Heart left ventricle (tissue), 13 donors: ENCODE results near the gene SATB2.

ENCODE experiments used
- POLR2A ChIP-seq, 2 donors: fragments of 450-650 bp; IDR thresholded peaks; one replicate each; pipeline ENCODE4 v1.6.1; 2017; ENCODE audit warnings: antibody characterized with exemption in 2 of 2, mild to moderate bottlenecking in 2 of 2, moderate library complexity in 2 of 2
- TF ChIP-seq, protein P1 (sequence below), 12 donors: fragments of 200-600 bp; sonication (generic) in 4 of 12; IDR thresholded peaks; one replicate each; pipeline versions ENCODE4 v1.5.0 to v1.8.0; 2018 to 2022; ENCODE audit warnings: antibody characterized with exemption in 12 of 12, mild to moderate bottlenecking in 5 of 12
- donor health status: ischemic (EF 13 %, LVEDD 7.1; RV severe dilation, severe dysfunction).
- donor health status: DM: no; HTN: yes; CAD: no.
- donor health status: DM: no; HTN: no; CAD: no.
- donor health status: ischemic (EF 25% LVEDD 6.9; RV normal size, moderate dysfunction).
- donor health status: ischemic (EF 25% LVEDD 5.7; RV mildly dilated, moderate dysfunction).
- donor health status: ischemic (EF 35%, LVEDD 5.7; RV mildly dilated, moderate dysfunction).
- donor health status: nonischemic (EF 11% LVEDD 7.7; RV severe dilation, severe dysfunction).
- donor health status: DM: yes; HTN: yes; CAD: no.
- donor health status: PGD.
- donor health status: ischemic (EF 29% LVEDD 5.4; RV normal size, mild dysfunction).
- donor health status: nonischemic (EF 23%, LVEDD 6.1; RV moderate dilation, normal function).

- TF ChIP-seq, protein P1, sequence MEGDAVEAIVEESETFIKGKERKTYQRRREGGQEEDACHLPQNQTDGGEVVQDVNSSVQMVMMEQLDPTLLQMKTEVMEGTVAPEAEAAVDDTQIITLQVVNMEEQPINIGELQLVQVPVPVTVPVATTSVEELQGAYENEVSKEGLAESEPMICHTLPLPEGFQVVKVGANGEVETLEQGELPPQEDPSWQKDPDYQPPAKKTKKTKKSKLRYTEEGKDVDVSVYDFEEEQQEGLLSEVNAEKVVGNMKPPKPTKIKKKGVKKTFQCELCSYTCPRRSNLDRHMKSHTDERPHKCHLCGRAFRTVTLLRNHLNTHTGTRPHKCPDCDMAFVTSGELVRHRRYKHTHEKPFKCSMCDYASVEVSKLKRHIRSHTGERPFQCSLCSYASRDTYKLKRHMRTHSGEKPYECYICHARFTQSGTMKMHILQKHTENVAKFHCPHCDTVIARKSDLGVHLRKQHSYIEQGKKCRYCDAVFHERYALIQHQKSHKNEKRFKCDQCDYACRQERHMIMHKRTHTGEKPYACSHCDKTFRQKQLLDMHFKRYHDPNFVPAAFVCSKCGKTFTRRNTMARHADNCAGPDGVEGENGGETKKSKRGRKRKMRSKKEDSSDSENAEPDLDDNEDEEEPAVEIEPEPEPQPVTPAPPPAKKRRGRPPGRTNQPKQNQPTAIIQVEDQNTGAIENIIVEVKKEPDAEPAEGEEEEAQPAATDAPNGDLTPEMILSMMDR (IDR thresholded peaks at IDR 0.05), result no peak
- TF ChIP-seq POLR2A (IDR thresholded peaks at IDR 0.05), result no peak
Measured at GRCh38 chr2:199460101-199460671, 2.4 kb upstream of the SATB2 start.
